Neural progenitor cell (in vitro differentiated cells): ENCODE results near the gene MLH1.

Experiments used
- CTCF ChIP-seq: fragments of 200-600 bp; sonication (generic); IDR thresholded peaks from 2 replicates; pipeline ENCODE4 v1.5.1; 2017; ENCODE audit warnings: antibody characterized with exemption, mild to moderate bottlenecking
- EZH2 ChIP-seq: fragments of 200-600 bp; sonication (generic); IDR thresholded peaks from 2 replicates; pipeline ENCODE4 v1.6.1; 2017; ENCODE audit warnings: antibody characterized with exemption, mild to moderate bottlenecking, moderate library complexity

- TF ChIP-seq CTCF = no peak
- TF ChIP-seq EZH2 = no peak
Measured at GRCh38 chr3:37094636-37095035, 101.3 kb downstream of the MLH1 start.
